Liver (tissue), 9 donors: ENCODE data around the gene AKAP12. TPM values are rescaled to one million over a fixed set of nuclear protein-coding genes. Genes with fewer than 3 reads are reported as not detected.

Experiments
- DNase-seq: peaks from one replicate; pipeline ENCODE4 v3.0.0-alpha.2; 2017; ENCODE audit warnings: low spot score
- H3K27ac ChIP-seq, 2 donors: one replicate each; pipeline ENCODE4 v1.7.0; 2013; ENCODE audit warnings: inconsistent platforms in 2 of 2, low read length in 2 of 2, control low read depth in 1 of 2, low read depth in 1 of 2, mild to moderate bottlenecking in 1 of 2
- H3K27me3 ChIP-seq, 4 donors: one replicate each; pipeline versions ENCODE4 v1.6.1 to v1.7.0; 2013; ENCODE audit warnings: low read length in 3 of 4, inconsistent platforms in 1 of 4, mild to moderate bottlenecking in 1 of 4, moderate library complexity in 1 of 4; ENCODE audit not compliant: control insufficient read depth in 4 of 4, insufficient read depth in 4 of 4
- H3K36me3 ChIP-seq, 4 donors: one replicate each; pipeline versions ENCODE4 v1.6.1 to v1.7.0; 2013; ENCODE audit warnings: low read length in 3 of 4, mild to moderate bottlenecking in 3 of 4, low read depth in 1 of 4, moderate library complexity in 1 of 4; ENCODE audit not compliant: control insufficient read depth in 4 of 4, insufficient read depth in 3 of 4
- H3K4me1 ChIP-seq, 4 donors: one replicate each; pipeline versions ENCODE4 v1.6.1 to v1.7.0; 2013; ENCODE audit warnings: low read length in 3 of 4, mild to moderate bottlenecking in 3 of 4, moderate library complexity in 1 of 4; ENCODE audit not compliant: control insufficient read depth in 4 of 4, insufficient read depth in 4 of 4
- H3K4me3 ChIP-seq, 3 donors: one replicate each; pipeline versions ENCODE4 v1.6.1 to v1.7.0; 2013; ENCODE audit warnings: low read length in 3 of 3, control low read depth in 1 of 3, low read depth in 1 of 3, mild to moderate bottlenecking in 1 of 3
- H3K9ac ChIP-seq, 2 donors: one replicate each; pipeline ENCODE4 v1.7.0; 2013; ENCODE audit warnings: low read length in 2 of 2, mild to moderate bottlenecking in 2 of 2, moderate library complexity in 2 of 2, control low read depth in 1 of 2, low read depth in 1 of 2
- H3K9me3 ChIP-seq, 4 donors: one replicate each; pipeline versions ENCODE4 v1.6.1 to v1.7.0; 2013; ENCODE audit warnings: low read length in 3 of 4; ENCODE audit not compliant: control insufficient read depth in 4 of 4
- EGR1 ChIP-seq, 2 donors: IDR thresholded peaks; 2 replicates each; pipeline ENCODE4 v1.6.1; 2016 to 2018; ENCODE audit warnings: antibody characterized with exemption in 2 of 2, low read depth in 2 of 2
- FOXA2 ChIP-seq: IDR thresholded peaks from 2 replicates; pipeline ENCODE4 v1.6.1; 2016; ENCODE audit warnings: antibody characterized with exemption
- GABPA ChIP-seq, 2 donors: IDR thresholded peaks in 1 of 2; conservative IDR thresholded peaks in 1 of 2; 2 replicates each; pipeline ENCODE4 v1.6.1; 2016; ENCODE audit warnings: antibody characterized with exemption in 2 of 2, mild to moderate bottlenecking in 1 of 2, moderate library complexity in 1 of 2
- HNF4G ChIP-seq: IDR thresholded peaks from 2 replicates; pipeline ENCODE4 v1.6.1; 2016; ENCODE audit warnings: antibody characterized with exemption
- JUND ChIP-seq, 2 donors: IDR thresholded peaks; 2 replicates each; pipeline ENCODE4 v1.6.1; 2016; ENCODE audit warnings: antibody characterized with exemption in 2 of 2
- NR2F2 ChIP-seq: IDR thresholded peaks from 2 replicates; pipeline ENCODE4 v1.6.1; 2016; ENCODE audit warnings: antibody characterized with exemption
- RAD21 ChIP-seq, 2 donors: IDR thresholded peaks; 2 replicates each; pipeline ENCODE4 v1.6.1; 2016; ENCODE audit warnings: antibody characterized with exemption in 2 of 2, mild to moderate bottlenecking in 2 of 2
- RXRA ChIP-seq, 2 donors: IDR thresholded peaks; 2 replicates each; pipeline ENCODE4 v1.6.1; 2017 to 2018; ENCODE audit warnings: antibody characterized with exemption in 2 of 2, mild to moderate bottlenecking in 1 of 2
- SP1 ChIP-seq: IDR thresholded peaks from 2 replicates; pipeline ENCODE4 v1.6.1; 2018; ENCODE audit warnings: antibody characterized with exemption, mild to moderate bottlenecking
- TAF1 ChIP-seq: conservative IDR thresholded peaks from 2 replicates; pipeline ENCODE4 v1.6.1; 2016; ENCODE audit warnings: antibody characterized with exemption, mild to moderate bottlenecking
- YY1 ChIP-seq: IDR thresholded peaks from 2 replicates; pipeline ENCODE4 v1.6.1; 2016; ENCODE audit warnings: antibody characterized with exemption, mild to moderate bottlenecking
- WGBS: extraction: QIAGEN DNeasy Blood & Tissue Kit; methylation state at CpG from one replicate; pipeline ENCODE4 v1.1.7; 2013; 5-methylcytosine and 5-hydroxymethylcytosine counted together
- polyA plus RNA-seq, 2 donors: library from polyadenylated mRNA; stranded (reverse) in 1 of 2; unstranded in 1 of 2; fragments of 200-250 nt in 1 of 2; fragments of >200 nt in 1 of 2; fragmentation: Nextera tagmentation in 1 of 2; extraction: Ambion mirVana in 1 of 2; gene quantifications; one replicate each; pipeline versions ENCODE4 v1.2.1 to v1.2.3, GENCODE V29; 2013 to 2015
- total RNA-seq, 2 donors: library from RNA; depleted of rRNA; stranded (reverse); fragments of >200 nt; gene quantifications; one replicate each; pipeline ENCODE4 v1.2.3, GENCODE V29; 2014
- TF ChIP-seq, protein P1 (sequence below): IDR thresholded peaks from 2 replicates; pipeline ENCODE4 v1.6.1; 2016; ENCODE audit warnings: antibody characterized with exemption, mild to moderate bottlenecking
- TF ChIP-seq, protein P2 (sequence below): IDR thresholded peaks from 2 replicates; pipeline ENCODE4 v1.6.1; 2016; ENCODE audit warnings: antibody characterized with exemption
- TF ChIP-seq, protein P3 (sequence below): fragments of 150-350 bp; IDR thresholded peaks from 2 replicates; pipeline ENCODE4 v1.5.1; 2017; ENCODE audit warnings: improper control_type of control experiment, low read depth, low read length; ENCODE audit not compliant: missing input control
- TF ChIP-seq, protein P4 (sequence below): IDR thresholded peaks from 2 replicates; pipeline ENCODE4 v1.6.1; 2016; ENCODE audit warnings: antibody characterized with exemption
- donor health status: healthy.
- donor health status: healthy.
- donor health status: healthy.
- donor health status: healthy.
- donor health status: healthy.

Gene AKAP12
- total and polyA plus RNA-seq, 4 donors: 6.7 to 14.8 (median 8.6) TPM

DNA sequence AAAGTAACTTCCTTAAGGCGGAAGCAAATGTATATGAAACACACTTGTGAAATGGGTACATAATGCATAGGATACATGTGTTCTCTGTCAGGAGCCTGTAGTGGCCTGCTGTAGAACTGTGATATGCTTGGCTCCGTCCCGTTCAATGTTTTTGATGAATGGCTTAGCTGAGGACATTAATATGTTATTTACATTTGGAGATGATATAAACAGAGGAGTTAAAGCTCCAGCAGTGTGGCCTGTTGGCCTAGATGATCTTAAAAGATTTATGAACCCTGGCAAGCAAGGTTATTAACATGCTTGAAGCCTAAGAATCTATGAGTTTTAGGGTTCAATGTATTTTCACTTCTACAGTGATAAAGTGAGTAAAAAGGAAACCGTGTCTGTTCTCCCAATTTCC, 59.2 kb downstream of the AKAP12 start:
- TF ChIP-seq RAD21 (IDR thresholded peaks at IDR 0.05): no peak
- no peak overlapping the region for H3K4me3 ChIP-seq
- 88% methylated on average over 4 of the region's 4 CpGs for WGBS
- no peaks in the 10 kb centered on the region for H3K9me3 ChIP-seq
- H3K9ac ChIP-seq: no peak overlapping the region
- no peaks in the 10 kb centered on the region for H3K4me1 ChIP-seq
- no peak for DNase-seq
- H3K36me3 ChIP-seq: no peaks in the 10 kb centered on the region
- H3K27me3 ChIP-seq: no peaks in the 10 kb centered on the region
- H3K27ac ChIP-seq: no peak overlapping the region

DNA sequence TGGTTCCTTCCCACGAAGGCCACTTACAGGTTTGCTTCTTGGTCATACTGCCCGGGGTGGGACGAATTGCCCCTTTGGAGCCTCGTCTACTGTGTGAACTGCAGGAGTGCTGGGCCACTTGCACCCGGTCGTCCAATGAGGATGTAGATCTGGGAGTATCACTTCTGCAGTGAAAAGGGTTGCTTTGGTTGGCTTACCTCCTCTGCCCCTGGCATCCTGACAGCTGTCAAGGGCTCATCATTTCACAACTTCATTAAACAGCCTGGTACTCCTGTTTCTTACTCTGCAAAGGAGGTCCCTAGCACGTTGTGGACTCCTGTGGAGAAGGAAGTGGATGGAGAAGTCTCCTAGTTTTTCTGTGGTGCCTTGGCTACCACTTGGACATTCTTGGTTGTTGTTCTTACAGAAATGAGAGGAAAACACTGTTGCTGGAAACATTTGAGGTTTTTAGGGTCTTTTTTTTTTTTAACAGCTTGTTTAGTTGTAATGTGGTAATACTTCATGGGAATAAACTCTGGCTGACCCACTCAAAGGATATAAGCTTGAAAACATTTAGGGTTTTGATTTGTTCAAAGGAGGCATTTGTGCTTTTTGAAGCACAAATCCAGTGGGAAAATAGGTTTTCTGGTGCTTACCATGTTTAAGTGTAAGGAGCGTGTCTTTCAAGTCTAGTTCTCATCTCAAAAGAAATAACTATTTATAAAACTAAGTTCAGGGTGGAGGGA, 60.7 kb downstream of the AKAP12 start:
- Histone ChIP-seq H3K27ac (no peak overlapping the region), H3K4me1 (no peaks in the 10 kb centered on the region), H3K27me3 (no peaks in the 10 kb centered on the region), H3K9me3 (no peaks in the 10 kb centered on the region), H3K9ac (no peak overlapping the region), H3K36me3 (no peaks in the 10 kb centered on the region), H3K4me3 (no peak overlapping the region)
- TF ChIP-seq TAF1 (no peak), EGR1 (IDR thresholded peaks at IDR 0.05; ENCODE audit: low read depth in 2 of 2) (no peak), RXRA (IDR thresholded peaks at IDR 0.05) (no peak), GABPA (IDR thresholded peaks at IDR 0.05 in 1 of 2, conservative IDR thresholded peaks at IDR 0.05 in 1 of 2) (no peak), FOXA2 (no peak), SP1 (no peak), JUND (IDR thresholded peaks at IDR 0.05) (no peak)
- TF ChIP-seq, protein P1, sequence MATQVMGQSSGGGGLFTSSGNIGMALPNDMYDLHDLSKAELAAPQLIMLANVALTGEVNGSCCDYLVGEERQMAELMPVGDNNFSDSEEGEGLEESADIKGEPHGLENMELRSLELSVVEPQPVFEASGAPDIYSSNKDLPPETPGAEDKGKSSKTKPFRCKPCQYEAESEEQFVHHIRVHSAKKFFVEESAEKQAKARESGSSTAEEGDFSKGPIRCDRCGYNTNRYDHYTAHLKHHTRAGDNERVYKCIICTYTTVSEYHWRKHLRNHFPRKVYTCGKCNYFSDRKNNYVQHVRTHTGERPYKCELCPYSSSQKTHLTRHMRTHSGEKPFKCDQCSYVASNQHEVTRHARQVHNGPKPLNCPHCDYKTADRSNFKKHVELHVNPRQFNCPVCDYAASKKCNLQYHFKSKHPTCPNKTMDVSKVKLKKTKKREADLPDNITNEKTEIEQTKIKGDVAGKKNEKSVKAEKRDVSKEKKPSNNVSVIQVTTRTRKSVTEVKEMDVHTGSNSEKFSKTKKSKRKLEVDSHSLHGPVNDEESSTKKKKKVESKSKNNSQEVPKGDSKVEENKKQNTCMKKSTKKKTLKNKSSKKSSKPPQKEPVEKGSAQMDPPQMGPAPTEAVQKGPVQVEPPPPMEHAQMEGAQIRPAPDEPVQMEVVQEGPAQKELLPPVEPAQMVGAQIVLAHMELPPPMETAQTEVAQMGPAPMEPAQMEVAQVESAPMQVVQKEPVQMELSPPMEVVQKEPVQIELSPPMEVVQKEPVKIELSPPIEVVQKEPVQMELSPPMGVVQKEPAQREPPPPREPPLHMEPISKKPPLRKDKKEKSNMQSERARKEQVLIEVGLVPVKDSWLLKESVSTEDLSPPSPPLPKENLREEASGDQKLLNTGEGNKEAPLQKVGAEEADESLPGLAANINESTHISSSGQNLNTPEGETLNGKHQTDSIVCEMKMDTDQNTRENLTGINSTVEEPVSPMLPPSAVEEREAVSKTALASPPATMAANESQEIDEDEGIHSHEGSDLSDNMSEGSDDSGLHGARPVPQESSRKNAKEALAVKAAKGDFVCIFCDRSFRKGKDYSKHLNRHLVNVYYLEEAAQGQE: no peak
- TF ChIP-seq, protein P2, sequence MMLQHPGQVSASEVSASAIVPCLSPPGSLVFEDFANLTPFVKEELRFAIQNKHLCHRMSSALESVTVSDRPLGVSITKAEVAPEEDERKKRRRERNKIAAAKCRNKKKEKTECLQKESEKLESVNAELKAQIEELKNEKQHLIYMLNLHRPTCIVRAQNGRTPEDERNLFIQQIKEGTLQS: no peak
- TF ChIP-seq, protein P3, sequence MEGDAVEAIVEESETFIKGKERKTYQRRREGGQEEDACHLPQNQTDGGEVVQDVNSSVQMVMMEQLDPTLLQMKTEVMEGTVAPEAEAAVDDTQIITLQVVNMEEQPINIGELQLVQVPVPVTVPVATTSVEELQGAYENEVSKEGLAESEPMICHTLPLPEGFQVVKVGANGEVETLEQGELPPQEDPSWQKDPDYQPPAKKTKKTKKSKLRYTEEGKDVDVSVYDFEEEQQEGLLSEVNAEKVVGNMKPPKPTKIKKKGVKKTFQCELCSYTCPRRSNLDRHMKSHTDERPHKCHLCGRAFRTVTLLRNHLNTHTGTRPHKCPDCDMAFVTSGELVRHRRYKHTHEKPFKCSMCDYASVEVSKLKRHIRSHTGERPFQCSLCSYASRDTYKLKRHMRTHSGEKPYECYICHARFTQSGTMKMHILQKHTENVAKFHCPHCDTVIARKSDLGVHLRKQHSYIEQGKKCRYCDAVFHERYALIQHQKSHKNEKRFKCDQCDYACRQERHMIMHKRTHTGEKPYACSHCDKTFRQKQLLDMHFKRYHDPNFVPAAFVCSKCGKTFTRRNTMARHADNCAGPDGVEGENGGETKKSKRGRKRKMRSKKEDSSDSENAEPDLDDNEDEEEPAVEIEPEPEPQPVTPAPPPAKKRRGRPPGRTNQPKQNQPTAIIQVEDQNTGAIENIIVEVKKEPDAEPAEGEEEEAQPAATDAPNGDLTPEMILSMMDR: no peak
- no peak for DNase-seq
- WGBS: 80% methylated on average over 8 of the region's 8 CpGs

DNA sequence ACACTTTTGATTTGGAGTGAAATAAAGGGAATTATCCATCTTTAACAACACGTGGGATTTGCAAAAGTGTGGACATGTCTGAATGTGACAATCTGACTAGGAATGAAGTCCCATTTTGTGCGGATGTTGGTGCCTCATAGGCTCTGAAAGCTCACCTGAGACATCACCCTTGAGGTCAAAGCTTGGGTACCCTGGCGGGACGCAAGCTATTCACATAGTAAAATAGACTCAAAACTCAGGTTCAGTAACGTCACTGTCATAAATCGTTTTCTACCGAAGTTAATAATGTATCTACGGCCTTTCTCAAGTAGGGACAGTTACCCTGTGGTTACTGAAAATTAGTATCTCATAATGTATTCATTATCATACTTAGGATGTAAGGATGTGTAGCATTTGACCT, 61.8 kb downstream of the AKAP12 start:
- no peak for DNase-seq
- TF ChIP-seq EGR1 (IDR thresholded peaks at IDR 0.05; ENCODE audit: low read depth in 2 of 2): no peak
- no peak for TF ChIP-seq YY1
- TF ChIP-seq, protein P4, sequence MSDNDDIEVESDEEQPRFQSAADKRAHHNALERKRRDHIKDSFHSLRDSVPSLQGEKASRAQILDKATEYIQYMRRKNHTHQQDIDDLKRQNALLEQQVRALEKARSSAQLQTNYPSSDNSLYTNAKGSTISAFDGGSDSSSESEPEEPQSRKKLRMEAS: no peak
- TF ChIP-seq FOXA2: no peak
- no peak for TF ChIP-seq NR2F2
- TF ChIP-seq SP1: no peak
- no peak for TF ChIP-seq RXRA (IDR thresholded peaks at IDR 0.05)
- no peak for TF ChIP-seq HNF4G
- TF ChIP-seq, protein P3: no peak
- TF ChIP-seq, protein P1: no peak

More for the DNA sequence above, 61.8 kb downstream of the AKAP12 start:
- no peak overlapping the region for H3K4me3 ChIP-seq
- no peak overlapping the region for H3K27ac ChIP-seq
- H3K27me3 ChIP-seq: no peaks in the 10 kb centered on the region
- no peaks in the 10 kb centered on the region for H3K9me3 ChIP-seq
- WGBS: 83% methylated on average over 8 of the region's 8 CpGs
- peaks cover 0 to under 1% (median 0%) of the 10 kb centered on the region in 4 donors for H3K4me1 ChIP-seq
- no peak overlapping the region for H3K9ac ChIP-seq
- no peaks in the 10 kb centered on the region for H3K36me3 ChIP-seq
